ENCODE results near the gene HSPD1.

Gene HSPD1

DNA sequence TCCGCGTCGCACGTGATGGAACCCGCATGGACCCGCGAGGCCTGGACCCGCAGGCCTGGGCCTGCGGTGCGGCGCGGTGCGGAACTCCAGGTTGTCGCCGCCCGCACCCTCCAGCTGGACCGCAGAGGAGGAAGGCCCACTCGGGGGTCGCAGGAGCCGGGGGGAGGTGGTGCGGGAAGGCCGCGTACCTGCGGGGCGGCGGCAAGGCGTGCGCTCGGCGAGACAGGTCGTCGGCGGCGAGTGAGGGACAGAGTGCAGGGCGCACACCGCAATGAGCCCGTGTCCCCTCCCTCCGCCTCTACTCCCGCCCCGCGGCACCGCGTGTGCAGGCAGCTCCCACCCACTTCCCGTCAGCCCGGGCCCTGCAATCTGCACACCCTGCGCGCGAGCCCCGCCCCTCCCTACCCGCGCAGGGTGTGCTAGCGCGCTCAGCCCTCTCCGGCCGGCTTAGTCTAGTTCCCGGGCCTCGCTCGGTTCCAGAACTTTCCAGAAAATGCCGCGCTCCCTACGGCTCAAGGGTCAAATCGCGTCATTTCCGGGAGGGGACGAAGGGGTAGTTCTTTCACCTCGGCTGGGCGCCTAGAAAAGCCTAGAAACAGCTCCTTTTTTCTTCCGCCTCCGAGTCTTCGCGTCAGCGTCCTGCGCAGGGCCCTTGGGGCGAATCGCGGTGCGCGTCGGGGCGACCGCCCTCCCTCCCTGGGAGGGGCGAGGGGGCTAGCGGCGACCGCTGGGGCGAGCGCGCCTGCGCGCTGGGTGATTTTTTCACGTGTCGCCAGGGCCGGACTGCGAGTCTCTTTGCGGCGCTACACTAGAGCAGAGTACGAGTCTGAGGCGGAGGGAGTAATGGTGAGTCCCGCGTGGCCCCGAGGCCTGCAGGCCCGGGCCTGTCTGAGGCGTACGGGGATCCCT lies at the start of gene HSPD1, which contains the start of gene HSPE1:
TSS of gene HSPD1 (minus strand) at position 247 of the 909 bp plus-strand sequence. CDS start 992 bp downstream, outside the sequence.
TSS of gene HSPE1 (plus strand) at position 786 of the 909 bp plus-strand sequence. CDS start at position 844, 58 bp downstream.
- DNase-seq: peak; percentile 95 to 98

- no peak for DNase-seq
Observed at GRCh38 chr2:197548582-197548981, 48.9 kb upstream of the HSPD1 start.

DNA sequence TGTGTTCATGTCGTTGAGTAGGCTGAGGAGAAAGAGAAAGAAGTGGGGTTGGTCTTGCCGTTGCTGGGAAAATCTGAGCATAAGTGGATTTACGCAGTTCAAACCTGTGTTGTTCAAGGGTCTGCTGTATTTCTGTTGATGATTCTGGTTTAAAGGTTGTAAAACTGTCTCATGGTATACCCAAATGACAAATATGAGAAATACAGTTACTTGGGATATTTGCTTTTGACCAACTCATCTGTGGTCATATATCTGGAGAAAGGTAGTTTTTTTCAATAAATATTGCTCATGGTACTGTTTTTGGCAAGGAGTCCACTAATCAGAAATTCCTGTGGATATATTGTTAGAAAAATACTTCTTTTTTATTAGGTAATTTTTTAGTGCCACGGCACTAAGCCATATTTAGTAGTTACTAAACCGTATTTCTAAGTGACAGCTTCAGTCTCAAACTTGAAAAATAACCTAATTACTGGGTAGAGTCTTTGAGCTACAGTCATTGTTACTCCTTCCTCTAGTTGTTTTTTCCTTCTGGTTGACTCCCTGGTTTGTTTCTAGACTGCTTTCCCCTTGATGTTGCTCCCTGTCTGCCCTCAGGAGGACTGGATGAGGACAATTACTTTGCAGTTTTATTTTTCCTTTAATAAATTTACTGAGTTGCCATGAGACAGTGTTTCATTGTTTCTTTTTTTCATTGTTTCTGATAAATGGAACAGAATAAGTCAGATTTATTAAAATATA lies 47.7 kb upstream of the HSPD1 start:
- DNase-seq: no peak

DNA sequence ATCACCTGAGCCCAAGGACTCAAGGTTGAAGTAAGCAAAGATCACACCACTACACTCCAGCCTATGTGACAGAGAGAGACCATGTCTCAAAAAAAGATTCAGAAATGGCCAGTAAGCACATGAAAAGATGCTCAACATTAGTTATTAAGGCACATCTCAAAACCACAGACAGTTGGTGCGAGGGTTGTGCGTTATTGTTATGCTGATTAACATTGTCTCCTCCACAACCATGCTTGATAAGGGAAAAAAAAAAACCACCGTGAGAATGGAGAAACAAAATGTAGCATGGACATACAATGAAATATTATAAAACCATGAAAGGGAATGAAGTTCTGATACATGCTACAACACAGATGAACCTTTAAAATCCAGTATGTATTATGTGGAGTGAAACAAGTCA lies 43.6 kb upstream of the HSPD1 start:
- no peak for DNase-seq

- no peak for DNase-seq
Observed at GRCh38 chr2:197539734-197540133, 40.1 kb upstream of the HSPD1 start.

GRCh38 chr2:197538412-197538811 lies 38.8 kb upstream of the HSPD1 start:
- DNase-seq: no peak

DNA sequence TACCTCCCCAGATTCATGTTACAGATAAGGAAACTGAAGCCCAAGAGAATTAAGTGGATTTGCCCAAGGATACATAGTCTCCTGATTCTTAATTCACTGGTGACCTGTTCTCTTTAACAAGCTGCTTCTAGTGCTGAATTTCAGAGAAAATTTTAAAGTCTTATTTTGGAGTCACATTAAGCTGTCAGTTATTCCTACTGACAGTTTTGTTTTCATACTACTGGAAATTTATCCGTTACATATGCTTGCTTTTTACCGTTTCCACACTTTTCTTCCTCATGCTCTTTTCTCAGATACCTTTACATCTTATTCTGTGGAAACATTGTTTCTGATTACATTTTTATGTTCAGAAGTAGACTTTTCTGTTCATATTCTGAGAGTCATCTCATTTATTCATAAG lies 17.5 kb upstream of the HSPD1 start:
- no peak for DNase-seq

- no peak for DNase-seq
Observed at GRCh38 chr2:197516393-197516761, 16.7 kb upstream of the HSPD1 start.

DNA sequence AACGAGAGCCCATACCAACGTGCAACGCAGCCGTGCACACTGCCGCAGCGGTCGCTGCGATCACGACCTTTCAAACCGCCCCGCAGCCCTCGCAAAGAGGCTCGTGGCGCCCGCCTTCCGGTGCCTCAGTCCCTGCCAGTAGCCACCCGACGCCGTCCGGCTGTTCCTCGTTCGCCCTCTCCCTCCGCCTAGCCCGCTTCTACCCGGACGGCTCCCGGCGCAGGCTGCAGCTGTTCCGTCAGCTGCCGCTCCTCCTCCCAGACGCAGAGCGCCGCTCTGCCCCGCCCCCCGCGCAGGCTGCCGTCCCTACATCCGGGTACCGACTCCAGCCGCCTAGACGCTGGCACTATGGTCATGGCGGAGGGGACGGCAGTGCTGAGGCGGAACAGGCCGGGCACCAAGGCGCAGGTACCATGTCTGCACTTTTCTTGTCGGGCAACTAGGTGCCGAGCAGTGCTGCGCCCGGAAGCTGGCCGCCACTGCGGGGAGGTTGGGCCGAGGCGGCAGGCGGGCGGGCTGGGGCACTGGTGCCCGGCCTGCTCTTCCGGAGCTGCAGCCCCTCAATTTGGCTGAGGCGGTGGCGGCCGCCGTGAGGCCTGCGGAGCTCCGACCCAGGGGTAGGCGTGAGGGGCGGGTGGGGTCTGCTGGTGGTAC lies 16.2 kb upstream of the HSPD1 start, which contains the start of gene MOB4:
TSS of gene MOB4 (plus strand) at position 328 of the 654 bp plus-strand sequence. CDS start at position 349, 21 bp downstream.
- DNase-seq: peak; percentile 90

DNA sequence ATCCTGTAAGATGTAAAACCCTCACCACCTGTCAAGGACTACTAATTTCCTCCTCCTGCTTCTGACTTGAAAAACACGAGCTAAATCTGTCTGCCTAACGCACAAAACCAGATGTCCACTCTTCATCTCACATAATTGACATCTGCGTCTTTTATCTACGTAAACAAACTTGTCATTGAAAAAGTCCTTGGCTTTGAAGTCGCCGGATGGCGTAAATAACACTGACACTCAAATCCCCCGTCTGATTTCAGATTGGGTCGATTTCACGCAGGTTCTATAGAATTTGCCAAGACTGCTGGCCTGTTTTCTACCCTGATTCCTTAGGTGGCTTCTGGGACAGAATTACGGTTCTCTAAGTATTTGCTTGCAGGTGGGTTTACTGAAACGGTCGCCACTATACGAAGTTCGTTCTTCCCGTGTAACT lies 15.7 kb upstream of the HSPD1 start:
- DNase-seq: no peak

GRCh38 chr2:197514754-197515153 lies 15.1 kb upstream of the HSPD1 start:
- DNase-seq: no peak

DNA sequence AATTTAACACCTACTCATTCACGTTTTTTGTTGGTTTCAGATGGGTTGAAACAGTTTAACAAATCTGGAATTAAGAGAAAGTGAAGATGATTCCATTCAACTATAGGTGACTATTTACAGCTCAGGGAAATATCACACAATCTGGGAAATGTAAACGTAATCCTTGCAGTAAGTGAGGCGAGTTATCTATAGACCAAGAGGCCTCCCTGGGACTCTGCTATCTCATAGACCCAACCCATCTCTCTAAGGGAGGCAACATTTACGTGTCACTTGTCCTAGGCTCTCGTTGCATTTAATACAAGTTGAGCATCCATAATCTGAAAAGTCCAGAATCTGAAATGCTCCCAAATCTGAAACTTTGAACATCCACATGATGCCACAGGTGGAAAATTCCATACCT lies 14.3 kb upstream of the HSPD1 start:
- DNase-seq: no peak

GRCh38 chr2:197506658-197507057 lies 7.0 kb upstream of the HSPD1 start:
- no peak for DNase-seq

DNA sequence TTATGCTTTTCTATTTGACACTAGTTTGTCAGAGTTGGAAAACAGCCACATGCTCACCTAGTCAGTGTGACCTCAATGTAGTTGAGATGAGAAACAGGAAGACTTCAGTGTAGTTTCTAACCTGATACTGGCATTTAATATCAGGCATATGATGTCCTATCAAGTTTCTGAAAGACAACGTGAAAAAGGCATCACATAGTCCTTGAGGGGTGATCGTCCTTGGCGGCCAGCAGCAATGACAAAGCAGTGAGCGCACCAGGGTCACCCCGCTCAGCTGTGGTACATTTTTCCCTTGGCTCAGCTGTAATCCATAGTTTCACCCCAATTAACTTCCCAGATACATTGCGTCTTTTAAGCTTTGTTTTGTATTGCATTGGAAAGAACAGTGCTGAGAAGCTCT lies 4.9 kb upstream of the HSPD1 start:
- DNase-seq: no peak

GRCh38 chr2:197504000-197504399 lies 4.4 kb upstream of the HSPD1 start:
- no peak for DNase-seq

DNA sequence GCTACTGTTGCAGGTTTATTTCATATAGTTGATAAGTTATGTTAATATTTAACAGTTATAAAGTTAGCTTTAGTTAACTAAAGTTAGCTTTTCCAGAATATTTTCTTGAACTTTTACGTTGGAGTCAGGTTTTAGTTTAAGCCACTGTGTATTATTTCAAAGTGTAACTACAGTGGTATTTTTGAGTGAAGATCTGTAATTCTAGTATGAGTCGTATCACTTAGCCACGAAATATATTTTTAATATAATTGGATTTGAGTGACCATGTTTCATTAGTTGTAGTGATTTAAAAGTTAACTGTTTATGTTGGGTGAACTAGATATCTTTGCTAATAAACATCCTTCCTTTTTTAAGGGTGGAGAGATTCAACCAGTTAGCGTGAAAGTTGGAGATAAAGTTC lies 3.0 kb upstream of the HSPD1 start:
- no peak for DNase-seq

GRCh38 chr2:197502201-197502600 lies 2.6 kb upstream of the HSPD1 start:
- DNase-seq: no peak

DNA sequence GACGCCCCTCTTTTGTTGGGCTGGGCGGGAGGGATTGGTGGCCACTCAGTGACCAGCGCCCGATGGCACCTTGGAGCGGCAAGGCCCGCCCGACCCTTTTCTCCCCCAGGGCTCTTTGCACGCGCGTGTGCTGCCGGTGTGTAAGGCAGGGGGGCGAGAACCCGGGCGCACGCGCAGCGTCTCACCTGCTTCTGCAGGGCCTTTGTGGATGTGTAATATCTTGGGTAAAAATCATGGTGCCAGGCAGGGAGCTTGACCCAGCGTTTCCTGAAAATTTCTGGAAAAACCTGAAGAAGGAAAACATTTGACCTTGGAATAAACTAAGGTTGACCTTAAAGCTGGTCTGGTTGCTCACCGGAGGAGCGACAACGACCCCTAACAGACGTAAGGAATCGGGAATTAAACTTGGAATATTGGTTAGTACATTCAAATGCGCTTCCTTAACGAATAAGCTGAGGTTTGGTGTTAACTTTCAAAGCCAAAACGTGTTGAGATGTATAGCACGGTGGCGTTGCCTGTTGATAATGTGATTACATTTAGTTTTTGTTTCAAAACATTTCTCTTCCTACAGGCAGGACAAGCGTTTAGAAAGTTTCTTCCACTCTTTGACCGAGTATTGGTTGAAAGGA lies 977 bp upstream of the HSPD1 start:
- no peak for DNase-seq

- peak; percentile 44 to 56 for DNase-seq
Observed at GRCh38 chr2:197498937-197499593, 575 bp downstream of the HSPD1 start.

GRCh38 chr2:197498235-197498936 lies 1.3 kb downstream of the HSPD1 start:
- DNase-seq: no peak

- DNase-seq: no peak
Observed at GRCh38 chr2:197497326-197497725, 2.3 kb downstream of the HSPD1 start.

- DNase-seq: no peak
Observed at GRCh38 chr2:197496695-197497094, 2.9 kb downstream of the HSPD1 start.
